Neutrophil (primary cell): ENCODE results near the gene WBP1L.

Experiments used
- H3K27ac ChIP-seq: fragments of 200-600 bp; sonication (generic); 2 replicates; pipeline ENCODE4 v1.5.1; 2016; ENCODE audit warnings: mild to moderate bottlenecking, moderate library complexity
- H3K27me3 ChIP-seq: fragments of 200-600 bp; sonication (generic); 2 replicates; pipeline ENCODE4 v1.6.0; 2016; ENCODE audit warnings: mild to moderate bottlenecking
- H3K36me3 ChIP-seq: fragments of 200-600 bp; sonication (generic); 2 replicates; pipeline ENCODE4 v1.5.1; 2017
- H3K4me1 ChIP-seq, 2 experiments: fragments of 200-600 bp in 1 of 2; sonication (generic) in 1 of 2; 1 replicate in 1 of 2; 2 replicates in 1 of 2; pipeline versions ENCODE4 v1.5.1 to v1.6.1; 2013 to 2016; ENCODE audit warnings: low read depth in 1 of 2, low read length in 1 of 2, mild to moderate bottlenecking in 1 of 2, moderate library complexity in 1 of 2; ENCODE audit not compliant: control insufficient read depth in 1 of 2, insufficient read depth in 1 of 2
- H3K4me3 ChIP-seq, 2 experiments: fragments of 200-600 bp in 1 of 2; sonication (generic) in 1 of 2; 1 replicate in 1 of 2; 2 replicates in 1 of 2; pipeline ENCODE4 v1.5.1; 2013 to 2016; ENCODE audit warnings: low read depth in 1 of 2, low read length in 1 of 2, mild to moderate bottlenecking in 1 of 2, moderate library complexity in 1 of 2
- H3K9me3 ChIP-seq: fragments of 200-600 bp; sonication (generic); 2 replicates; pipeline ENCODE4 v1.5.1; 2016
- CTCF ChIP-seq: fragments of 200-600 bp; sonication (generic); IDR thresholded peaks from 2 replicates; pipeline ENCODE4 v1.5.1; 2016; ENCODE audit warnings: antibody characterized with exemption

The WBP1L gene

GRCh38 chr10:102745157-102745556 is 1.4 kb downstream of the WBP1L start:
- Histone ChIP-seq H3K27me3 (no peaks in the 10 kb centered on the region), H3K4me3 (peak overlapping the region; percentile 95 to 99), H3K27ac (peak overlapping the region; percentile 87), H3K4me1 (peaks cover 26 to 28% of the 10 kb centered on the region in 2 experiments), H3K36me3 (no peaks in the 10 kb centered on the region), H3K9me3 (no peaks in the 10 kb centered on the region)
- no peak for TF ChIP-seq CTCF

DNA sequence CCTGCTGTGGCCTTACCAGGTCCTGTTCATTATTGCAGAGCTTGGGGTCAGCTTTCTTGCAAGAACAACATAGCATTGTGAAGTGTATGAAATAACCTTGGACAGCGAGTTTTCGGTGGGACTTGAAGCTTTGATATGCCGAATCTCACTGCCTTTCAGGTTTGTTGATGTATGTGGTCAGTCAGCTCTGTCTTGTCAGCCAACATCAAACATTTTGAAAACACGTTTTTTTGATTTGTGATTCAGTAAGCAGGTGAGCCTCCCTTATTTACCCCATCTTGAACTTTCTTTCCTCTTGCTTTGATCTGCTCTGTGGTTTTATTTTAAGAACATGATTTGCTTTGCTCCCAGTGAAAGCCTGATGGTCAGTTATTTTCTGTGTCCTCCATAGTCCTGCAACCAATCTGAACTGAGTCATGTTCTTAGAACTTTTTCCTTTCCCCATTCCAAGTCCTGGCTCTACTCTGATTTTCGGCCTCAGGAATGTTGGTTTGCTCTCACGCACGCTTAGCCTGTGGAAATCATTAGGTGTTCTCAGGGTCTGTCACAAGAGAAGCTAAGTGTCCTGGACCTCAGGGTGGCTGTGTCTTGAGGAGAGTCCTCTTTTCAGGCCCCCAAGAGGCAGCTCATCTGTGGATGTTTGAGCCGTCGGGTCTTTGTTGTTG is 8.7 kb downstream of the WBP1L start:
- H3K27me3 ChIP-seq: no peaks in the 10 kb centered on the region
- H3K36me3 ChIP-seq: no peaks in the 10 kb centered on the region
- no peaks in the 10 kb centered on the region for H3K9me3 ChIP-seq
- TF ChIP-seq CTCF: no peak
- no peak overlapping the region for H3K4me3 ChIP-seq
- peaks cover 0 to 4% of the 10 kb centered on the region in 2 experiments for H3K4me1 ChIP-seq
- peak overlapping the region; percentile 30 for H3K27ac ChIP-seq

DNA sequence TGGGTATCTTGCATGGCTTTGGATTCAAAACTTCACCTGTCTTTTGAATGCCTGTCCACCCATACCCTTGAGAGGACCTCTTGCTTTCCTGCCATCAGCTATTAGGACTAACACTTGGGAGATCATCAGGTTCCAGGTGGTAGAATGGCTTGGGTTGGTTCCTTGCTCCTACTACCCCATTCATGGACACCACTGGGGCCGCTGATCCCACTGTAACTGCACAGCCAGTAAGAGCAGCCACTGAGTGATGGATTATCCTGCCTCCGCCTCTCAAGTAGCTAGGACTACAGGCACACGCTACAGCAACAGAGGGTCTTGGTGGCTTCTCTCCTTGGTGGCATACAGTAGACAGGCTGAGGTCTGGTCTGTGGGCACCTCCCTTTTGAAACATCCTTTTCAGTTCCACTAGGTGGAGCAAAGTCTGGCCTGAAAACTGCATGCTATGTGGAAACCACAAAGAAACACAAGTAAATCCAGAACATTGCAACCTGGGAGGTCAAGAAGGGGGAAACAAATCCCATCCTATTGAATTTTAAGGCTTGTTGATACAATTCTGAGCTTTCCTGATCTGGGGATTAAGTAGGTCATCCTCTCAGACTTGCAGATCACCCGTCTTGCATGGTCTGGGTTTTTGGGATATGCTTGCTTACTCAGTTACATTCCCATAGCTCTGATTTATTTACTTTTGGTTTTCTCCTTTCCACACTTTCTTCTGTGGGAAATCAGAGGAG is 9.4 kb downstream of the WBP1L start:
- no peaks in the 10 kb centered on the region for H3K9me3 ChIP-seq
- no peaks in the 10 kb centered on the region for H3K27me3 ChIP-seq
- TF ChIP-seq CTCF: no peak
- H3K27ac ChIP-seq: peak overlapping the region; percentile 30
- no peak overlapping the region for H3K4me3 ChIP-seq
- no peaks in the 10 kb centered on the region for H3K36me3 ChIP-seq
- peaks cover 0 to 4% of the 10 kb centered on the region in 2 experiments for H3K4me1 ChIP-seq

GRCh38 chr10:102753718-102754117 is 10.0 kb downstream of the WBP1L start:
- Histone ChIP-seq H3K36me3 (no peaks in the 10 kb centered on the region), H3K4me1 (peaks cover 0 to 4% of the 10 kb centered on the region in 2 experiments), H3K4me3 (no peak overlapping the region), H3K27me3 (no peaks in the 10 kb centered on the region), H3K27ac (peak overlapping the region; percentile 30), H3K9me3 (no peaks in the 10 kb centered on the region)
- TF ChIP-seq CTCF: no peak

- Histone ChIP-seq H3K9me3 (no peaks in the 10 kb centered on the region), H3K27me3 (no peaks in the 10 kb centered on the region), H3K4me1 (peaks cover 0 to 4% of the 10 kb centered on the region in 2 experiments), H3K27ac (no peak overlapping the region), H3K36me3 (no peaks in the 10 kb centered on the region), H3K4me3 (no peak overlapping the region)
- TF ChIP-seq CTCF: no peak
Observed at GRCh38 chr10:102757323-102757722, 13.6 kb downstream of the WBP1L start.
